Stimulated activated CD4-positive, alpha-beta T cell treated with anti-CD3 and anti-CD28 coated beads, Interleukin-12 subunit alpha, Interleukin-12 subunit beta, amount 100 ng/mL, for 4 hours (primary cell): ENCODE data around the gene ACTA1.
"Not testable (repeated sequence)": the region's sequence is repeated elsewhere in the genome, so short reads cannot be mapped to it uniquely, and the experiment has no call there.

Source experiments
- DNase-seq: peaks from one replicate; pipeline ENCODE4 v3.0.0-alpha.2; 2020

Gene ACTA1

GRCh38 chr1:229434005-229434640, at the start of gene ACTA1:
ACTA1 (minus strand) TSS chr1:229434094; CDS start chr1:229433115, 979 bp downstream.
- no peak for DNase-seq

GRCh38 chr1:229482511-229482910, 48.6 kb upstream of the ACTA1 start:
- no peak for DNase-seq

GRCh38 chr1:229480495-229480894, 46.6 kb upstream of the ACTA1 start:
- DNase-seq: no peak

- DNase-seq: no peak
These were observed 45.9 kb upstream of the ACTA1 start for GRCh38 chr1:229479660-229480399.

GRCh38 chr1:229478852-229479251, 45.0 kb upstream of the ACTA1 start:
- no peak for DNase-seq

- not testable (repeated sequence) for DNase-seq
These were observed 42.0 kb upstream of the ACTA1 start for GRCh38 chr1:229475859-229476258.

GRCh38 chr1:229474509-229474908, 40.6 kb upstream of the ACTA1 start:
- no peak for DNase-seq

- DNase-seq: no peak
These were observed 37.3 kb upstream of the ACTA1 start for GRCh38 chr1:229471175-229471574.

- DNase-seq: no peak
These were observed 36.6 kb upstream of the ACTA1 start for GRCh38 chr1:229470406-229471043.

- DNase-seq: no peak
These were observed 33.0 kb upstream of the ACTA1 start for GRCh38 chr1:229466887-229467286.

- no peak for DNase-seq
These were observed 30.8 kb upstream of the ACTA1 start for GRCh38 chr1:229464672-229465071.

GRCh38 chr1:229461032-229461668, 27.3 kb upstream of the ACTA1 start:
- no peak for DNase-seq

GRCh38 chr1:229459815-229460214, 25.9 kb upstream of the ACTA1 start:
- no peak for DNase-seq

- DNase-seq: no peak
These were observed 23.5 kb upstream of the ACTA1 start for GRCh38 chr1:229457436-229457835.

- DNase-seq: no peak
These were observed 22.1 kb upstream of the ACTA1 start for GRCh38 chr1:229456016-229456415.

- no peak for DNase-seq
These were observed 20.2 kb upstream of the ACTA1 start for GRCh38 chr1:229454056-229454455.

GRCh38 chr1:229452956-229453801, 19.3 kb upstream of the ACTA1 start:
- no peak for DNase-seq

GRCh38 chr1:229448845-229449244, 15.0 kb upstream of the ACTA1 start:
- DNase-seq: no peak

- DNase-seq: no peak
These were observed 14.5 kb upstream of the ACTA1 start for GRCh38 chr1:229448354-229448753.

- no peak for DNase-seq
These were observed 13.9 kb upstream of the ACTA1 start for GRCh38 chr1:229447809-229448252.

GRCh38 chr1:229445828-229446227, 11.9 kb upstream of the ACTA1 start:
- DNase-seq: no peak

- no peak for DNase-seq
These were observed 7.1 kb upstream of the ACTA1 start for GRCh38 chr1:229440851-229441537.
